ENCODE data around the gene FGGY.

The FGGY gene

DNA sequence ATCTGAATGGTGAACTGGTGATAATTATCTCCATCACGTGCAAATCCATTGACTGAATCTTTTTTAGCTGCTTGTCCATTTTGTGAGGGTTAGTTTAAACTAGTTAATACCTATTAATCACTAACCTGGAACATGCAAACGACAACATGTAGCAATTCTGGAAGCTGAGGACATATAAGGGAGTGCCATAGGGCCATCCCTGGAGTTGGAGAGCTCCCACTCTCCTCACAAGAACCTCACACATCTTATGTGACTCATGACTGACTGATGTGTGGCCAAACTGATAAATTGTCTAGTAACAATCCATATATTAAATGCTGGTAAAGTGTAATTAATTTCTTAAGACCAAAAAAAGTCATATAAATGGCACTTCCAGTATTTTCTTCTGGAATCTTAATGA lies 454.9 kb downstream of the FGGY start:
- no peak for DNase-seq

DNA sequence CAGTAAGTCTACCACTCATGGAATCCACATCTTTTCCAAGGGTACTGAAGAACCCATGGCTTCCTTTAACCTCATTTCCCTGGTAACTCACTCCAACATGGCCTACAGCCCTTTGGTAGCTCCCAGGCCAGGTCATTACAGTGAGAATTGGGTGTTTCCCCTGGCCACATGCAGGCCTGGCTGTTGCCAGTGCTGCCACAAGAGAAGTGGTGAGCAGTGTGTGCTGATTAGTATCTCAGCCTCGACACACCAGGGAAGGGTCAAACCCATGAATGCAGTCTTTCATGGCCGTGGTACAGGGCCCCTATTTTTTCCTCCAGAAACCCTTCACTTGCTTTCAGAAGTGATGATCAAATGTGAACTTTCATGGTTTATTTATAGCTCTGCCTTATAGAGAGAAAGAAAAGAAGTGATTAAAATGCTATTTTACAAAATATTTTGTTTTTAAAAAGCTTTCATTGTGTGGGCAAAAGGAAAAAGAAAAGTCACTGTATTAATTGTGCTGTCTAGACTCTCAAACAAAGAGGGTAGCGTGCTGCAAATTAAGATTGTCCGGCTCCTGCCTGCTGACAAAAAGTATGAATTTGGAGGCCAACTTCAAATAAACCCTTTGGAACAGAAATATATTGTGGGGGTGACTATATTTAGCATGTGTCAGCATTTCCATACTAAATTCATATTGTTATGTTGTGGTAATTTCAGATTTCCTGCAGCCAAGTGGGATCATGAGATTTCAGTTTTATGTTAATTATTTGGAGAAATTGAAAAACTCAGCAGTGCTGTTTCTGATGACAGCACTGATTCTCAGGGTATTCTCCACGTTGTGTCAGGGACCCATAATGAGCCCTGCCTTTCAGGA lies 455.9 kb downstream of the FGGY start:
- DNase-seq = peak; percentile 62

DNA sequence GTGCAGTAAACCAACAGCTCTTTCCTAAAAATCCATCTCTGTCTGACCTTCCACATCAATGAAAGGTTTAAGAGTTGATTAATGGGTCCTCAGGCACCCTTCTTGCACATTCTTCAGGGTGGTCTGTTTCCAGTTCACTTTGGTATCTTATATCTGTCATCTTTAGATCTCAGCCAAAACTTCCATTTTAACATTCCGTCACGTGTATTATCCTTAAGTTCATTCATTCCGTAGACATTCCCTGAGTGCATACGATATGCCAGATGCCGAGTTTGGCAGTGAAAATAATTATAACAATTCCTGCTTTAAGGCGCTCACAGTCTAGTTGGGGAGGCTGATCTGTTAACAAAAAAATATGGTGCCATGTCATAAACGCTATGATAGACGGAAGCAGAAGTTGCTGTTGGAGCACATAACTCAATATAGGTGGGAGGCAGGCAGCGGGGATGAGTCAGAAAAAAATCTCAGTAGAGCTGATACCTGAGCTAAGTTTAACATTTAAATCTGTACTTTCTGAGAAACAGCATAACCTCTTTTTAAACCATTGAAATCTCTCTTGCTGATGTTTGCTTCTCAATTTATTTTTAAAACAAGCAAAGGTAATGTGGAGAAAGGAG lies 458.3 kb downstream of the FGGY start:
- no peak for DNase-seq

DNA sequence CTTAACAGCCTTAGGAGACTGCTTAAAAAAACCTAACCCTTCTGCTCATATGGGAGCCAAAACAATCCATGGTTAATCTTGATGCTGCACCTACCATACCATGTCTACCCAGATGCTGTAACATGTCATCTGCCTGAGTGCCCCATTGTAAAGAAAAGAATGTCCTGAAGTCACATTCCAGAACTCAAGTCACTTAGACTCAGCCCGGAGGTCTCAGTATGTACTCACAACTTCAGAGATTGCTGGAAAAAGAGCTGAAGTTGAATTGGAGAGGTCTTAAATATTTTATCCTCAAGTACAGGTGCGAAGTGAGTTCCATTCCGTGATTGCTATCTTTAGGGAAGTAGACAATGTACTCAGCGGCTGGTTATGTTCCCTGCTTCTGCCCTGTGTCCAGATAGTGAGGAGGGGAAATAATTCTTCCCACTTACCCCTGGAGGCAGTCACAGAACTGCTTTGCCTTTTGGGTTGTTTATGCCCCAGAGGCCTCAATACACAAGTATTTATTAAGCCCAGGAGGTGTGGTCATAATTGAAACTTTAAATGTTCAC lies 460.4 kb downstream of the FGGY start:
- peak; percentile 67 for DNase-seq

DNA sequence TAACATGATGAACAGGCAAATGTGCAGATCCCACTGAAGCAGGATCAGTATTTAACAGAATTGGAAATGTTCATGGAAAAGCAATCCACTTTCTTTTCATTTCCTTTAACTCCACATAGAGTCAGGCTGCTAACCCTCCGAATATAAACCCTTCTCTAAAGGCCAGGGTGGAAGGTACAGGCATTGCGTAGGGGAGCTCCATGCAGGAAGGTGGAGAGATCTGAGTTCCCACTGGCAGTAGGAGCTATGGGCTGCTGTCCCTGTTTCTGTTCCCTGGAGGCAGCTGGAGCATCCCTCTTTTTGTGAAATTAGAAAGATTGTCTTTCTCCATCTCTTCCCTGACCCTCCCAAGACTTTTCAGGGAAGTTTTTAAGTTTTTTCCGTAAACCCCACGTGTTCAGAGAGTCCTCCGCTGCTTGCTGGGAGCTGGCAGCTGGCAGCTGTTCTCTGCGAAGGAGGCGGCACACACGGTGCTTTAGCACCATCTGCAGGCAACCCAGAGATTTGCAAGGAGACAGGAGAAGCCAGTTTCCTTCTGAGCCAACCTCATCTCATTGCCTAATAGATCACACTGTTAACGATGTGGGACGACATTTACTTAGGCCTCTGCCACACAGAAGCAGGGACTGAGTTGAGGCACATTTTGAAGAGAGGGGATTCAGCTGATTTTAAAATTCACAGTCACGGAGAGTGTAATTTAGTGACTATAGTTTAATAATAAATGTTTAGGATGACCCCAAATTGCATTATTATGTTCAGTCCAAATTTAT lies 462.4 kb downstream of the FGGY start:
- DNase-seq = peak; percentile 90

DNA sequence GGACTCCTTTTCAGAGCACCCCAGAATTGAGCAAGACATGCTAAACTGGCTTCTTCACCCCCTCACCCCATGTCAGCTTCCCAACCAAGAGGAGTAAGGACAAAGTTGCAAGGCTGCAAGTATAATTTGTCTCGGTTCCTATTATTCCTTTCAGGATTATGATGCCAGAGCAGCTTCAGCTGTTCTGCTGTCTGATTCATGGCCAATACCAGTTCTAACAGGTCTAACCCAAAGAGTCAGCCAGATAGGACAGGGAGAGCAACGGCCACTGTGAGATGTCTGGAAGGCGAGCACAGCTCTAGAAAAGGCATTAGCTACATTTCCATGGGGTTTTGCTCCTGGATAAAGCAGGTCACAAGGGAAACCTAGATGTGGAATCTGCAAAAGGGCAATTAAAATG lies 464.5 kb downstream of the FGGY start:
- DNase-seq = no peak

GRCh38 chr1:59763418-59763817 lies 466.5 kb downstream of the FGGY start:
- DNase-seq = no peak

- no peak for DNase-seq
Observed at GRCh38 chr1:59765011-59765730, 468.3 kb downstream of the FGGY start.

GRCh38 chr1:59766227-59766855 lies 469.4 kb downstream of the FGGY start:
- DNase-seq = no peak

- DNase-seq = no peak
Observed at GRCh38 chr1:59767119-59767518, 470.2 kb downstream of the FGGY start.

GRCh38 chr1:59768792-59769735 lies 472.2 kb downstream of the FGGY start:
- peak; percentile 63 for DNase-seq

- DNase-seq = no peak
Observed at GRCh38 chr1:59769736-59770095, 472.8 kb downstream of the FGGY start.

- no peak for DNase-seq
Observed at GRCh38 chr1:59771361-59771760, 474.5 kb downstream of the FGGY start.

DNA sequence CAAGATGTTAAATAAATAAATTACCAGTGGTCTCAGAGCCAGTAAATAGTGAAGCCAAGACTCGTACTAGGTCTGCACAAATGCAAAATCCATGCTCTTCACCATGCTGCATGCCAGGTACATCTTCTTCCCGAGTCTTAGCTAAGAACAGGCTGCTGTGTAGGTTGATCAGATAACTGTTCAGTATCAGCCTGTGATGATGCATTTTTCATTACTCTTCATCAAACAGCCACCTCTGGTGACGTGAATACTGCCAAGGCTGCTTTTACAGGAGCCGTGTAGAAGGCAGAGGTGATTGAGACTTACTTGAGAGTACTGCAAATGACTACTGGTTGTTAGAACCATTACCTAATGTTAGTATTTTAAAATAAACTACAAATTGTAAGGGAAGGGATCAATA lies 478.6 kb downstream of the FGGY start:
- DNase-seq = no peak

DNA sequence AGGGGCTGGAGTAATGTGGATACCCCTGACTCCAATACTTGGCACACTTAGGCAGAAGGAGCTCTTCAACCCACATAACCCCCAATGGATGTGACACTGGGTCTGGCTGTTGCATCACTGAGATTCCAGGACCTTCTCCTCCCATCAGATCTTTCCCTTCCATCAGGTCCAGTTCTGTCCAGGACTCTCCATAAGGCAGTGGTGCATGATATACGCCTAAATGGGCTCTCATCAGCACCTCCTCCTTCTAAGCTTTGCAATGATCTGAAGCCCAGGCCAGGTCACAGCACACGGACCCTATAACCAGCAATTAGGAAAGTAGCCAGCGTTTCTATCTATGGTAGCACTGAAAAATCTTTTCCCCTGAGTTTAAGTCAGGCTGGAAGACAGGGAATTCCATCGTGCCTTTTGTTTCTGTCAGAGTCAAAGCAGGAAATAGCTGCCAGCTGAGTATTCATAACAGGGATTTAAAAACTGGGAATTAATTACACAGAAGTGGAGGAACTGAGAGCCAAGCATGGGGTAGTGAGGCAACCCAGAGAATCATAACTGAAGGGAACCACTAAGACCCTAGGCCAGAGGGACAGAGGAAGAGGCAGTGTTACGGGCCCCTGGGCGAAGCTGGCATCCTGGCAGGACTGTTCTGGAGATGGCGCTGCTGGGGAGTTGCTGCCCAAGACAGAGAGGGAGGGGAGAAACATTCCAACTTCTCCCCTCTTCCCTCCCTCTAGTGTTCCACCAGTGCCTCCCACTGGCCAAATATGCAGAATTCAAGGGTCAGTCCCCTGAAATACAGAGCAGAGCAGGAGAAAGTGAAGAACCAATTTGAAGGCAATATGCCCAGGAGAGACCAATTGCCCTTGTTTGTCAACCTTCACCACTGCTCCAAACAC lies 480.3 kb downstream of the FGGY start:
- DNase-seq = no peak

- DNase-seq = no peak
Observed at GRCh38 chr1:59779949-59780348, 483.1 kb downstream of the FGGY start.

- DNase-seq = no peak
Observed at GRCh38 chr1:59788825-59789224, 491.9 kb downstream of the FGGY start.

- DNase-seq = no peak
Observed at GRCh38 chr1:59798600-59798999, 501.7 kb downstream of the FGGY start.

GRCh38 chr1:59803458-59804038 lies 506.7 kb downstream of the FGGY start:
- no peak for DNase-seq

DNA sequence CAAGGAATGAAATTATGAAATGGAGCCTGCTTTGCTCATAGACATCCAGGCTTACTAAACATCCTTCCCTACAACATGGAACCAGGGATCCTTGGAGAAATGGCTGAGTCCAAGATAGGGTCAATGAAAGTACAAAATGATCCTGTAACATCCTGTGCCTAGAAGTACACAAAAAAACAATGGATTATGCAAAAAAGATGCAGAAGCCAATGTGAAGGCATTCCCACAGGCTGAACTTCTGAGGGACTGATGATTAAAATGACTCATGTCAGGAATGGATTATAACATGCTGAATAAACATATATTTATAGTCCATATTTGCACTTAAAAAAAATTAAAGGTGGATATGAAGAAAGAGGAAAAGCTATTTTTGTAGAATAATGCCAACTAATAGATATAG lies 507.4 kb downstream of the FGGY start:
- no peak for DNase-seq
